ENCODE results near the gene CSF2RB. TPM values are rescaled to one million over a fixed set of nuclear protein-coding genes. Genes with fewer than 3 reads are reported as not detected.

CSF2RB gene
- total RNA-seq, 2 donors from 2014 or later, result not detected

- Mint-ChIP-seq H3K27me3 (ENCODE audit: insufficient read depth) (peaks cover 8% of the 10 kb centered on the region), H3K27ac (no peak overlapping the region), H3K4me3 (no peak overlapping the region), H3K9me3 (no peaks in the 10 kb centered on the region), H3K36me3 (ENCODE audit: low read depth) (no peaks in the 10 kb centered on the region), H3K4me1 (no peaks in the 10 kb centered on the region)
- TF ChIP-seq CTCF (conservative IDR thresholded peaks at IDR 0.05), result no peak
- WGBS, 2 experiments (ENCODE audit: insufficient coverage in 1 of 2, insufficient read length in 1 of 2), result 84 to 90% methylated on average over 8 to 9 of the region's 9 CpGs
- Histone ChIP-seq H3K9ac (ENCODE audit: extremely low read depth, low read length, poor library complexity, severe bottlenecking) (no peak overlapping the region), H3K27ac (ENCODE audit: low read depth, low read length) (no peak overlapping the region), H3K4me3 (ENCODE audit: low read length) (no peak overlapping the region), H3K27me3 (ENCODE audit: control insufficient read depth, insufficient read depth, low read length, poor library complexity, severe bottlenecking) (no peaks in the 10 kb centered on the region), H3K4me1 (ENCODE audit: control insufficient read depth, insufficient read depth, low read length) (no peaks in the 10 kb centered on the region), H3K36me3 (ENCODE audit: control insufficient read depth, insufficient read depth, low read length) (no peaks in the 10 kb centered on the region), H3K9me3 (ENCODE audit: control insufficient read depth, low read length) (no peaks in the 10 kb centered on the region)
- DNase-seq, result peak; percentile 27
Observed at GRCh38 chr22:36928196-36928595, 14.8 kb downstream of the CSF2RB start.

- Histone ChIP-seq H3K27ac (ENCODE audit: low read depth, low read length) (no peak overlapping the region), H3K4me3 (ENCODE audit: low read length) (no peak overlapping the region), H3K4me1 (ENCODE audit: control insufficient read depth, insufficient read depth, low read length) (no peaks in the 10 kb centered on the region), H3K9me3 (ENCODE audit: control insufficient read depth, low read length) (no peaks in the 10 kb centered on the region), H3K36me3 (ENCODE audit: control insufficient read depth, insufficient read depth, low read length) (no peaks in the 10 kb centered on the region), H3K27me3 (ENCODE audit: control insufficient read depth, insufficient read depth, low read length, poor library complexity, severe bottlenecking) (no peaks in the 10 kb centered on the region), H3K9ac (ENCODE audit: extremely low read depth, low read length, poor library complexity, severe bottlenecking) (no peak overlapping the region)
- Mint-ChIP-seq H3K4me3 (no peak overlapping the region), H3K4me1 (no peaks in the 10 kb centered on the region), H3K36me3 (ENCODE audit: low read depth) (no peaks in the 10 kb centered on the region), H3K9me3 (no peaks in the 10 kb centered on the region), H3K27me3 (ENCODE audit: insufficient read depth) (peaks cover 8% of the 10 kb centered on the region), H3K27ac (no peak overlapping the region)
- no peak for TF ChIP-seq CTCF (conservative IDR thresholded peaks at IDR 0.05)
- 88 to 89% methylated on average over 14 to 17 of the region's 17 CpGs for WGBS, 2 experiments (ENCODE audit: insufficient coverage in 1 of 2, insufficient read length in 1 of 2)
- peak; percentile 45 for DNase-seq
Observed at GRCh38 chr22:36928786-36929535, 15.5 kb downstream of the CSF2RB start.

- peak; percentile 38 for DNase-seq
- no peak for TF ChIP-seq CTCF (conservative IDR thresholded peaks at IDR 0.05)
- no peaks in the 10 kb centered on the region for H3K27me3 ChIP-seq (ENCODE audit: control insufficient read depth, insufficient read depth, low read length, poor library complexity, severe bottlenecking)
- Mint-ChIP-seq H3K27me3 (ENCODE audit: insufficient read depth) (peaks cover 5% of the 10 kb centered on the region), H3K36me3 (ENCODE audit: low read depth) (no peaks in the 10 kb centered on the region), H3K4me1 (no peaks in the 10 kb centered on the region), H3K9me3 (no peaks in the 10 kb centered on the region), H3K4me3 (no peak overlapping the region), H3K27ac (no peak overlapping the region)
- no peak overlapping the region for H3K9ac ChIP-seq (ENCODE audit: extremely low read depth, low read length, poor library complexity, severe bottlenecking)
- no peak overlapping the region for H3K4me3 ChIP-seq (ENCODE audit: low read length)
- H3K36me3 ChIP-seq (ENCODE audit: control insufficient read depth, insufficient read depth, low read length), result no peaks in the 10 kb centered on the region
- no peaks in the 10 kb centered on the region for H3K9me3 ChIP-seq (ENCODE audit: control insufficient read depth, low read length)
- H3K27ac ChIP-seq (ENCODE audit: low read depth, low read length), result no peak overlapping the region
- 91 to 99% methylated on average over 7 to 10 of the region's 10 CpGs for WGBS, 2 experiments (ENCODE audit: insufficient coverage in 1 of 2, insufficient read length in 1 of 2)
- no peaks in the 10 kb centered on the region for H3K4me1 ChIP-seq (ENCODE audit: control insufficient read depth, insufficient read depth, low read length)
Observed at GRCh38 chr22:36929621-36930020, 16.2 kb downstream of the CSF2RB start.
